ENCODE data around the gene DPY19L1. TPM values are rescaled to one million over a fixed set of nuclear protein-coding genes. Genes with fewer than 3 reads are reported as not detected.

Gene DPY19L1
- 10 to 100 TPM; 11.7 to 22.9 (median 17.9) TPM for total RNA-seq

- no peak for TF ChIP-seq CTCF (IDR thresholded peaks at IDR 0.05; ENCODE audit: low read depth)
Measured at GRCh38 chr7:35037211-35037525, at the start of gene DPY19L1. TSS of gene DPY19L1 (minus strand) at chr7:35037485. CDS start at chr7:35037394, 91 bp downstream.

DNA sequence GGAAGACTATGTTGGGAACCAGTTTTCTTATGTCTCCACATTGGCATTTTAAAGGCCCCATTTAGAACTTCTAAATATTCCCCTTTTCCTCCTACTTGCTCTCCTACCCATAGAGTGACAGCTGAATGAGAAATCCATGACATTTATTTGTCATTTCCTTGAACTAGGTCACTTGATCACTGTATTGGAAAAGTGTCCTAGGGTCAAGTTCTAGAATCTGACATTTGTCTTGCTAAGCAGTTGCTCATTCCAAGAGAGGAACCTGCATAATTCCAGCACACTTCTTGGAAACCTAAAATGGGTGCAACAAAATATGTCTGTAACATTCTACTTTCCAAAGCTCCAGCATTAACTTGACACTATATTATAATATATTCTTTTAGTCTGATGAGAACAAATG is 3.6 kb upstream of the DPY19L1 start:
- no peak for TF ChIP-seq CTCF (IDR thresholded peaks at IDR 0.05; ENCODE audit: low read depth)

DNA sequence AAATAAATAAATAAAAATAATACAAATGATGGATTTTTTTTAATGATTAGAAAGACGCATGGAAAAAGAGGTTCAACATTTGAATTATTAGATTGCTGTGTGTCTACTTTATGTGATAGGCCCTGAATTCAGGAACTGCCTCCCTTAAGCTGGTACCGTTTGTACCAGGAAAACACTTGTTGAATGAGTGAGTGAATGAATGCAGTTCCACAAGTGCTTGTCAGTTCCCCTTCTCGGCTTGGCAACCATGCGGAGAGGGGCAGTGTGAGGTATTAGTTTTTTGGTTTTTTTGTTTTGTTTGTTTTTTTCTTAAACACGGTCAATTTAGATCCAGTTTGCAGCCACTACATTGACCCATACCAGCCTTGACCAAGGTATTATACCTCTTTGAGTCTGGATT is 2.1 kb upstream of the DPY19L1 start:
- no peak for TF ChIP-seq CTCF (IDR thresholded peaks at IDR 0.05; ENCODE audit: low read depth)

- TF ChIP-seq CTCF (IDR thresholded peaks at IDR 0.05; ENCODE audit: low read depth) = no peak
Measured at GRCh38 chr7:35038354-35038753, 1.1 kb upstream of the DPY19L1 start.

DNA sequence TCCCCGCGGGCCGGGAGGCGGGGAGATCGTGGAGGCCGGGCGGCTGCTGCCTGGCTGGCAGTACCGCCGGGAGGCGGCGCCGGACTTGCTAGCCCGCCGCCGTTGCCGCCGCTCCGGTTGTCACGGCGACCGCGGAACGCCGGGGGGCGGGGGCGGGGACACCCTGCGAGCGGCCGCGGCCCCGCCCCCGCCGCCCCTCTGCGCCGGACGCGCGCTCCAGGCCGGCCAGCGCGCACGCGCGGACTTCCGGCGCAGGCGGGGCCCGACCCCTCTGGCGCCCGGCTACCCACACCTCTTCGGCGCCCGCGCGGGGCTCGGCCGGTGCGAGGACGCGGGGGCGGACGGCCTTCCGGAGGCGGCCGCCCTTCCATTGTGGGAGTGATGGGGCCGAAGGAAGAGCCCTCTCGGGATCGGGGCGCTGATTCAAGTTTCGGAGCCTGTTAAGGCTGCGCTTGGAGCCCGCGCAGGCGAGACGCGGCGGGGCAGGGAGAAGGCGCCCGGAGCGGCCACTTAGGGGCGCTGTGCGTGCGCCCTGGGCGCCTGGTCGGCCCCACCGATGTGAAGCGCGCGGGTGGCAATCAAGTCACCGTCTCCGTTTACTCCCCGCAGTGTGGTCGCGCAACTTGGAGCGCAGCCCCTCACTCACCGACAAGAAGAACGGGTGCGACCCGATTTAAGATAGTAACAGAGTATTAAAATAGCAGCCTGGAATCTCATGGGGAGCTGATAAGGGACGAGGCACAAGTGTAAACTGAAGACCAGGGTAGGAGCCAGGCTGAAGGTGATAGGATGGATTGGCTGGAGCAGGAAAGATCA is 449 bp upstream of the DPY19L1 start:
- TF ChIP-seq CTCF (IDR thresholded peaks at IDR 0.05; ENCODE audit: low read depth) = no peak

GRCh38 chr7:35036361-35037171 is 719 bp downstream of the DPY19L1 start:
- TF ChIP-seq CTCF (IDR thresholded peaks at IDR 0.05; ENCODE audit: low read depth) = no peak

- no peak for TF ChIP-seq CTCF (IDR thresholded peaks at IDR 0.05; ENCODE audit: low read depth)
Measured at GRCh38 chr7:35035511-35035961, 1.7 kb downstream of the DPY19L1 start.
